ENCODE data around the gene NAT8L.
"Not testable (repeated sequence)": the region's sequence is repeated elsewhere in the genome, so short reads cannot be mapped to it uniquely, and the experiment has no call there.

Gene NAT8L

GRCh38 chr4:2059046-2059725, at the start of gene NAT8L:
NAT8L (plus strand) TSS chr4:2059327; CDS start chr4:2059512, 185 bp downstream.
- no peak for DNase-seq

- DNase-seq = peak; percentile 56
Measured at GRCh38 chr4:2009651-2010233, 49.4 kb upstream of the NAT8L start.

- no peak for DNase-seq
Measured at GRCh38 chr4:2011583-2011982, 47.5 kb upstream of the NAT8L start.

- DNase-seq = no peak
Measured at GRCh38 chr4:2015008-2015407, 44.1 kb upstream of the NAT8L start.

GRCh38 chr4:2021358-2022018, 37.6 kb upstream of the NAT8L start:
- not testable (repeated sequence) for DNase-seq

- no peak for DNase-seq
Measured at GRCh38 chr4:2024683-2025082, 34.4 kb upstream of the NAT8L start.

GRCh38 chr4:2025817-2026216, 33.3 kb upstream of the NAT8L start:
- DNase-seq = no peak

GRCh38 chr4:2027120-2027519, 32.0 kb upstream of the NAT8L start:
- DNase-seq = not testable (repeated sequence)

- DNase-seq = not testable (repeated sequence)
Measured at GRCh38 chr4:2031161-2031560, 28.0 kb upstream of the NAT8L start.

GRCh38 chr4:2036327-2036726, 22.8 kb upstream of the NAT8L start:
- DNase-seq = no peak

- DNase-seq = no peak
Measured at GRCh38 chr4:2036866-2037265, 22.3 kb upstream of the NAT8L start.

GRCh38 chr4:2040391-2041238, 18.5 kb upstream of the NAT8L start:
- no peak for DNase-seq

- peak; percentile 82 for DNase-seq
Measured at GRCh38 chr4:2041239-2042130, 17.6 kb upstream of the NAT8L start.

GRCh38 chr4:2042204-2042946, 16.8 kb upstream of the NAT8L start:
- DNase-seq = peak; percentile 60

GRCh38 chr4:2042947-2043395, 16.2 kb upstream of the NAT8L start:
- no peak for DNase-seq

GRCh38 chr4:2043396-2044118, 15.6 kb upstream of the NAT8L start:
- no peak for DNase-seq

GRCh38 chr4:2044119-2044485, 15.0 kb upstream of the NAT8L start:
- DNase-seq = no peak

- DNase-seq = no peak
Measured at GRCh38 chr4:2044542-2045517, 14.3 kb upstream of the NAT8L start.

- no peak for DNase-seq
Measured at GRCh38 chr4:2045518-2045951, 13.6 kb upstream of the NAT8L start.

Data from activated T-cell treated with anti-CD3 and anti-CD28 coated beads, Interleukin-2, amount 50 U/mL, for 1 hour (primary cell).